Panc1 (cell line): ENCODE results near the gene RPL23. TPM values are rescaled to one million over a fixed set of nuclear protein-coding genes. Genes with fewer than 3 reads are reported as not detected.

ENCODE experiments used
- ATAC-seq: fragments of 200-7000 bp; cut with Tn5 transposase; 2 replicates; pipeline ENCODE4 v1.9.1; 2020; ENCODE audit warnings: mild to moderate bottlenecking, moderate library complexity
- BruUV-seq: library from RNA; stranded (reverse); fragments of 400-500 nt; replicated peaks from 2 replicates; lab custom pipeline; 2021; lab: Mats Ljungman, UMichigan
- CTCF ChIA-PET: fragments of 300-600 bp; sonication (Branson Sonifier 250); formaldehyde crosslinking; loops from one replicate; lab custom pipeline; 2022; ENCODE audit warnings: antibody characterized with exemption; lab: Charles Lee
- POLR2A ChIA-PET: fragments of 300-600 bp; sonication (Branson Sonifier 250); formaldehyde crosslinking; loops from one replicate; lab custom pipeline; 2022; ENCODE audit warnings: antibody characterized with exemption; lab: Charles Lee
- DNase-seq: peaks from one replicate; pipeline ENCODE4 v3.0.0-alpha.2; 2010; ENCODE audit warnings: low read depth, low spot score
- H3K27ac ChIP-seq: 2 replicates; pipeline ENCODE4 v1.5.1; 2011; ENCODE audit warnings: mild to moderate bottlenecking, low read length, inconsistent platforms
- H3K27me3 ChIP-seq: fragments of 200-500 bp; sonication (Bioruptor generic); 2 replicates; pipeline ENCODE4 v1.6.0; 2014; ENCODE audit warnings: low read length, inconsistent platforms; ENCODE audit not compliant: control insufficient read depth, insufficient read depth
- H3K36me3 ChIP-seq: fragments of 200-500 bp; sonication (Bioruptor generic); 2 replicates; pipeline ENCODE4 v1.5.1; 2014; ENCODE audit warnings: inconsistent platforms, mild to moderate bottlenecking, low read length, moderate library complexity; ENCODE audit not compliant: control insufficient read depth, insufficient read depth
- H3K4me1 ChIP-seq: 2 replicates; pipeline ENCODE4 v1.5.1; 2011; ENCODE audit warnings: inconsistent platforms, mild to moderate bottlenecking, low read length, moderate library complexity; ENCODE audit not compliant: control insufficient read depth, insufficient read depth
- H3K4me3 ChIP-seq, 2 experiments: 2 replicates each; pipeline ENCODE4 v1.5.1; 2011 to 2012; ENCODE audit warnings: low read depth in 2 of 2, low read length in 2 of 2, mild to moderate bottlenecking in 2 of 2, inconsistent platforms in 1 of 2, moderate library complexity in 1 of 2
- H3K9me3 ChIP-seq: fragments of 200-500 bp; sonication (Bioruptor generic); 2 replicates; pipeline ENCODE4 v1.5.1; 2014; ENCODE audit warnings: low read depth, mild to moderate bottlenecking, inconsistent platforms, low read length, moderate library complexity; ENCODE audit not compliant: control insufficient read depth, insufficient read depth
- POLR2AphosphoS5 ChIP-seq: IDR thresholded peaks from 2 replicates; pipeline ENCODE4 v1.6.1; 2012; ENCODE audit warnings: mild to moderate bottlenecking, low read depth, low read length, moderate library complexity
- SIN3A ChIP-seq: IDR thresholded peaks from 2 replicates; pipeline ENCODE4 v1.6.1; 2012; ENCODE audit warnings: low read depth, mild to moderate bottlenecking, low read length, moderate library complexity, borderline replicate concordance; ENCODE audit not compliant: insufficient read depth
- TCF7L2 ChIP-seq: IDR thresholded peaks from 2 replicates; pipeline ENCODE4 v1.6.1; 2011; ENCODE audit warnings: mild to moderate bottlenecking, low read depth, low read length, inconsistent platforms
- in situ Hi-C: cut with HindIII; loops from 2 replicates; pipeline ENCODE4 v1.10.0; 2016; ENCODE audit warnings: low sequenced_read_pairs, low pct_unique_long_range_greater_than_20kb
- intact Hi-C: fragments of 100-400 bp; cut with micrococcal nuclease; formaldehyde crosslinking; loops from one replicate; pipeline ENCODE4 v1.10.0; 2022; ENCODE audit not compliant: unreplicated experiment
- total RNA-seq: library from RNA; stranded (reverse); gene quantifications from one replicate; pipeline ENCODE4 v1.2.1, GENCODE V29; 2021; ENCODE audit not compliant: unreplicated experiment
- TF ChIP-seq, protein P1 (sequence below): fragments of 450-650 bp; IDR thresholded peaks from 2 replicates; pipeline ENCODE4 v1.5.1; 2017; ENCODE audit warnings: mild to moderate bottlenecking
- TF ChIP-seq, protein P2 (sequence below), 2 experiments: IDR thresholded peaks; 2 replicates each; pipeline ENCODE4 v1.6.1; 2011 to 2012; ENCODE audit warnings: low read depth in 2 of 2, control low read depth in 1 of 2, low read length in 1 of 2, mild to moderate bottlenecking in 1 of 2, moderate library complexity in 1 of 2; ENCODE audit not compliant: insufficient read depth in 1 of 2

The RPL23 gene
- total RNA-seq, 1 experiment from 2014 or later, result 649 TPM

DNA sequence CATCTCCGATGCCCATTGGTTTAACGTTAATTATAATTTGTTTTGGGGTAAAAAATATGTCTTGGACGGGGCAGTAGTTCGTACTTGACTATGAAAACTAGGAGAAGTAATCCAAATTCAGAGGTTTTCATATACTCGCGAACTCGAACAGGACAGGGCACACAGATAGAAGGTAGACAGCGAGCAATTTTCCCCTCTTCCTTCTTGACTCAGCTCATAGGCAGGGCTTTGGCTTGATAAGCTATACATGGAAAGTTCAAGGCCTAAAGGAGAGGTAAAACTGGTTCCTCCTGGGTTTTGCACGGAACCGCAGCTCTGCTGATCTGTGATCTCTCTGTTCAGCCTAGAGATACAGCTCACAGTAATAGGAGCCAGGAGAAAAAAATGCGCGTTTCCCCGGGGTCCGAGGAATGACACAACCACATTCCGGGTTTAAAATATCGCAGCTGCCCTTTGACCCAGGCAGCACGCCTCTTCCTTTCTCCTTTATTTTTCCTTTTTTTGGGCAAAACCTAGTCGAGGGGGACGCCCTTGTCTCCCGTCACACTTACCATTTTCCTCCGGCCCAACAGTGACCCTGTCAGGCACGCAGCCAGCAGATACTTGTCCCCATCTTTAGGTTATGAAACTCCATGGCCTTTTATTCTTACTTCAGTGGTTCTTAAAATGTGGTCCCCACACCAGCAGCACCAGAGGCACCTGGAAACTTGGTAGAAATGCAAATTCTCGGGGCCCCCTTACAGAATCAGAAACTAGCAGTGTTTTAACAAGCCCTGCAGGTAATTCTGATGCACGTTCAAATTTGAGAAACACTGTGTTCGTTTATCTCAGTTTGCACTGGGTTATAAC, 14.7 kb upstream of the RPL23 start:
- in situ Hi-C loops, result no loop called here
- no TSS peak for BruUV-seq
- POLR2A ChIA-PET, result no interaction called here
- no peak for DNase-seq
- Histone ChIP-seq H3K9me3 (no peaks in the 10 kb centered on the region), H3K27ac (peak overlapping the region; percentile 89), H3K4me1 (peaks cover 19% of the 10 kb centered on the region), H3K27me3 (no peaks in the 10 kb centered on the region), H3K4me3 (peak overlapping the region; percentile 87 to 94), H3K36me3 (no peaks in the 10 kb centered on the region; the same call in 1 of the 2 replicates)
- intact Hi-C loops, result no loop called here
- TF ChIP-seq, protein P1, sequence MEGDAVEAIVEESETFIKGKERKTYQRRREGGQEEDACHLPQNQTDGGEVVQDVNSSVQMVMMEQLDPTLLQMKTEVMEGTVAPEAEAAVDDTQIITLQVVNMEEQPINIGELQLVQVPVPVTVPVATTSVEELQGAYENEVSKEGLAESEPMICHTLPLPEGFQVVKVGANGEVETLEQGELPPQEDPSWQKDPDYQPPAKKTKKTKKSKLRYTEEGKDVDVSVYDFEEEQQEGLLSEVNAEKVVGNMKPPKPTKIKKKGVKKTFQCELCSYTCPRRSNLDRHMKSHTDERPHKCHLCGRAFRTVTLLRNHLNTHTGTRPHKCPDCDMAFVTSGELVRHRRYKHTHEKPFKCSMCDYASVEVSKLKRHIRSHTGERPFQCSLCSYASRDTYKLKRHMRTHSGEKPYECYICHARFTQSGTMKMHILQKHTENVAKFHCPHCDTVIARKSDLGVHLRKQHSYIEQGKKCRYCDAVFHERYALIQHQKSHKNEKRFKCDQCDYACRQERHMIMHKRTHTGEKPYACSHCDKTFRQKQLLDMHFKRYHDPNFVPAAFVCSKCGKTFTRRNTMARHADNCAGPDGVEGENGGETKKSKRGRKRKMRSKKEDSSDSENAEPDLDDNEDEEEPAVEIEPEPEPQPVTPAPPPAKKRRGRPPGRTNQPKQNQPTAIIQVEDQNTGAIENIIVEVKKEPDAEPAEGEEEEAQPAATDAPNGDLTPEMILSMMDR, result no peak
- TF ChIP-seq SIN3A (no peak), TCF7L2 (no peak), POLR2AphosphoS5 (no peak)
- TF ChIP-seq, protein P2, sequence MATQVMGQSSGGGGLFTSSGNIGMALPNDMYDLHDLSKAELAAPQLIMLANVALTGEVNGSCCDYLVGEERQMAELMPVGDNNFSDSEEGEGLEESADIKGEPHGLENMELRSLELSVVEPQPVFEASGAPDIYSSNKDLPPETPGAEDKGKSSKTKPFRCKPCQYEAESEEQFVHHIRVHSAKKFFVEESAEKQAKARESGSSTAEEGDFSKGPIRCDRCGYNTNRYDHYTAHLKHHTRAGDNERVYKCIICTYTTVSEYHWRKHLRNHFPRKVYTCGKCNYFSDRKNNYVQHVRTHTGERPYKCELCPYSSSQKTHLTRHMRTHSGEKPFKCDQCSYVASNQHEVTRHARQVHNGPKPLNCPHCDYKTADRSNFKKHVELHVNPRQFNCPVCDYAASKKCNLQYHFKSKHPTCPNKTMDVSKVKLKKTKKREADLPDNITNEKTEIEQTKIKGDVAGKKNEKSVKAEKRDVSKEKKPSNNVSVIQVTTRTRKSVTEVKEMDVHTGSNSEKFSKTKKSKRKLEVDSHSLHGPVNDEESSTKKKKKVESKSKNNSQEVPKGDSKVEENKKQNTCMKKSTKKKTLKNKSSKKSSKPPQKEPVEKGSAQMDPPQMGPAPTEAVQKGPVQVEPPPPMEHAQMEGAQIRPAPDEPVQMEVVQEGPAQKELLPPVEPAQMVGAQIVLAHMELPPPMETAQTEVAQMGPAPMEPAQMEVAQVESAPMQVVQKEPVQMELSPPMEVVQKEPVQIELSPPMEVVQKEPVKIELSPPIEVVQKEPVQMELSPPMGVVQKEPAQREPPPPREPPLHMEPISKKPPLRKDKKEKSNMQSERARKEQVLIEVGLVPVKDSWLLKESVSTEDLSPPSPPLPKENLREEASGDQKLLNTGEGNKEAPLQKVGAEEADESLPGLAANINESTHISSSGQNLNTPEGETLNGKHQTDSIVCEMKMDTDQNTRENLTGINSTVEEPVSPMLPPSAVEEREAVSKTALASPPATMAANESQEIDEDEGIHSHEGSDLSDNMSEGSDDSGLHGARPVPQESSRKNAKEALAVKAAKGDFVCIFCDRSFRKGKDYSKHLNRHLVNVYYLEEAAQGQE (IDR thresholded peaks at IDR 0.05; ENCODE audit: insufficient read depth in 1 of 2, low read depth in 2 of 2, low read length in 1 of 2), result no peak
- ATAC-seq, result no peak
- CTCF ChIA-PET, result interaction anchor here (0.7 kb wide), 1 partner anchor 594 kb away, joined by 4 read pairs; no protein-coding TSS in a partner anchor

DNA sequence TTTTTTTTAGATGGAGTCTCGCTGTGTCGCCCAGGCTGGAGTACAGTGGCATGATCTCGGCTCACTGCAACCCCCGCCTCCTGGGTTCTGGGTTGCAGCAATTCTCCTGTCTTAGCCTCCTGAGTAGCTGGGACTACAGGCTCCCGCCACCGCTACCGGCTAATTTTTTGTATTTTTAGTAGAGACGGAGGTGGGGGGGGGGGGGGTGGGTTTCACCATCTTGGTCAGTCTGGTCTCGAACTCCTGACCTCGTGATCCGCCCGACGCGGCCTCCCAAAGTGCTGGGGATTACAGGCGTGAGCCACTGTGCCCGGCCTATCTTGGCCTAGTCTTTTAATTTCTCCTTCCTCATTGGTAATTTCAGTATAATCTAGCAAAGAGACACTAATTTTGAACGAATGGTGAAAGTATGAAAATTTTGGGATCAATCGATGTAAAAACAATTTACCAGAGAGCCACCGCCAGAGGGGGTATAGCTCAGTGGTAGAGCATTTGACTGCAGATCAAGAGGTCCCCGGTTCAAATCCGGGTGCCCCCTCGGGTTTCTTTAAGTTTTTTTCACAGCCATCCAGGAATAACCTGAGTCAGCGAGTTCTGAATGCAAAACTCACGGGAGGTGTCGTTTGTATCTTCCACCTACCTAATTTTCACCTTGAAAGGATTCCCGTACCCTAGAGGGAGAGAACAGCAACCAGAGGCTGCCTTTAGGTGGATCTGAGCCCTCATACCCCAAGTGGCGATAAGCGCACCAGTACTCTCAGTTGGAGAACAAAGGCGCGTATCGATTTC, 13.9 kb upstream of the RPL23 start:
- BruUV-seq, result no TSS peak
- no peaks in the 10 kb centered on the region for H3K9me3 ChIP-seq
- ChIA-PET POLR2A (no interaction called here), CTCF (no interaction called here)
- no peak for DNase-seq
- peaks cover 11% of the 10 kb centered on the region for H3K4me1 ChIP-seq
- TF ChIP-seq TCF7L2, result no peak; the same call in 1 of the 2 replicates
- TF ChIP-seq, protein P1, result no peak
- TF ChIP-seq, protein P2 (IDR thresholded peaks at IDR 0.05; ENCODE audit: insufficient read depth in 1 of 2, low read depth in 2 of 2, low read length in 1 of 2), result no peak
- TF ChIP-seq POLR2AphosphoS5, result no peak
- peak overlapping the region; percentile 87 to 94 for H3K4me3 ChIP-seq
- peak; percentile 46 for ATAC-seq
- H3K27me3 ChIP-seq, result no peaks in the 10 kb centered on the region
- H3K36me3 ChIP-seq, result no peaks in the 10 kb centered on the region; the same call in 1 of the 2 replicates
- peak overlapping the region; percentile 89 for H3K27ac ChIP-seq
- in situ Hi-C loops (no loop called here), intact Hi-C loops (no loop called here)
